Dendritic cell treated with granulocyte-macrophage colony-stimulating factor and Interleukin-4, amounts not matched to agents 40 ng/mL and 50 ng/mL, for 4 days (primary cell): Measurements from ENCODE around the gene RAC2.
A peak's percentile ranks its signal among the peaks of the same experiment; 100 is the strongest.

Experiments used
- H3K27ac Mint-ChIP-seq: one replicate; pipeline ENCODE4 v1.8.0; 2022; ENCODE audit warnings: mild to moderate bottlenecking, mixed read lengths
- H3K27me3 Mint-ChIP-seq: one replicate; pipeline ENCODE4 v1.8.0; 2022; ENCODE audit warnings: mild to moderate bottlenecking, mixed read lengths
- H3K36me3 Mint-ChIP-seq: one replicate; pipeline ENCODE4 v1.8.0; 2022; ENCODE audit warnings: low read depth, mixed read lengths
- H3K4me1 Mint-ChIP-seq: one replicate; pipeline ENCODE4 v1.8.0; 2022; ENCODE audit warnings: low read depth, mixed read lengths
- H3K4me3 Mint-ChIP-seq: one replicate; pipeline ENCODE4 v1.8.0; 2022; ENCODE audit warnings: mild to moderate bottlenecking, moderate library complexity, mixed read lengths
- H3K9me3 Mint-ChIP-seq: one replicate; pipeline ENCODE4 v1.8.0; 2022; ENCODE audit warnings: mixed read lengths
- intact Hi-C: fragments of 100-400 bp; cut with micrococcal nuclease; formaldehyde crosslinking; loops from one replicate; pipeline ENCODE4 v1.15.0; 2022

The RAC2 gene

GRCh38 chr22:37220543-37220981, 23.5 kb downstream of the RAC2 start:
- Mint-ChIP-seq H3K4me1 (peaks cover 58% of the 10 kb centered on the region), H3K27me3 (peaks cover 14% of the 10 kb centered on the region), H3K9me3 (peaks cover 9% of the 10 kb centered on the region), H3K27ac (peak overlapping the region; percentile 28), H3K4me3 (no peak overlapping the region), H3K36me3 (peaks cover 33% of the 10 kb centered on the region)
- intact Hi-C loops, result no loop called here

- no peak overlapping the region for H3K27ac Mint-ChIP-seq
- peaks cover 14% of the 10 kb centered on the region for H3K27me3 Mint-ChIP-seq
- H3K9me3 Mint-ChIP-seq, result peaks cover 9% of the 10 kb centered on the region
- intact Hi-C loops, result no loop called here
- H3K4me1 Mint-ChIP-seq, result peaks cover 48% of the 10 kb centered on the region
- no peak overlapping the region for H3K4me3 Mint-ChIP-seq
- peaks cover 22% of the 10 kb centered on the region for H3K36me3 Mint-ChIP-seq
These were observed 24.5 kb downstream of the RAC2 start for GRCh38 chr22:37219533-37219932.

- no peak overlapping the region for H3K27ac Mint-ChIP-seq
- H3K4me3 Mint-ChIP-seq, result no peak overlapping the region
- H3K36me3 Mint-ChIP-seq, result peaks cover 16% of the 10 kb centered on the region
- H3K4me1 Mint-ChIP-seq, result peaks cover 41% of the 10 kb centered on the region
- peaks cover 9% of the 10 kb centered on the region for H3K9me3 Mint-ChIP-seq
- peaks cover 16% of the 10 kb centered on the region for H3K27me3 Mint-ChIP-seq
- intact Hi-C loops, result no loop called here
These were observed 25.2 kb downstream of the RAC2 start for GRCh38 chr22:37218771-37219411.

GRCh38 chr22:37218399-37218770, 25.7 kb downstream of the RAC2 start:
- peaks cover 21% of the 10 kb centered on the region for H3K27me3 Mint-ChIP-seq
- H3K27ac Mint-ChIP-seq, result no peak overlapping the region
- no peak overlapping the region for H3K4me3 Mint-ChIP-seq
- intact Hi-C loops, result no loop called here
- peaks cover 36% of the 10 kb centered on the region for H3K4me1 Mint-ChIP-seq
- H3K9me3 Mint-ChIP-seq, result peaks cover 9% of the 10 kb centered on the region
- peaks cover 11% of the 10 kb centered on the region for H3K36me3 Mint-ChIP-seq

GRCh38 chr22:37215890-37216289, 28.2 kb downstream of the RAC2 start:
- Mint-ChIP-seq H3K9me3 (no peaks in the 10 kb centered on the region), H3K4me1 (peaks cover 11% of the 10 kb centered on the region), H3K27ac (no peak overlapping the region), H3K36me3 (no peaks in the 10 kb centered on the region), H3K4me3 (no peak overlapping the region), H3K27me3 (peaks cover 29% of the 10 kb centered on the region)
- intact Hi-C loops, result no loop called here

GRCh38 chr22:37214731-37215030, 29.4 kb downstream of the RAC2 start:
- Mint-ChIP-seq H3K36me3 (no peaks in the 10 kb centered on the region), H3K27ac (no peak overlapping the region), H3K27me3 (peaks cover 35% of the 10 kb centered on the region), H3K4me3 (no peak overlapping the region), H3K4me1 (peaks cover 7% of the 10 kb centered on the region), H3K9me3 (no peaks in the 10 kb centered on the region)
- intact Hi-C loops, result no loop called here

GRCh38 chr22:37213941-37214730, 29.9 kb downstream of the RAC2 start:
- H3K36me3 Mint-ChIP-seq, result no peaks in the 10 kb centered on the region
- peaks cover 33% of the 10 kb centered on the region for H3K27me3 Mint-ChIP-seq
- no peaks in the 10 kb centered on the region for H3K9me3 Mint-ChIP-seq
- intact Hi-C loops, result no loop called here
- H3K27ac Mint-ChIP-seq, result no peak overlapping the region
- no peak overlapping the region for H3K4me3 Mint-ChIP-seq
- peaks cover 5% of the 10 kb centered on the region for H3K4me1 Mint-ChIP-seq

GRCh38 chr22:37213218-37213855, 30.7 kb downstream of the RAC2 start:
- Mint-ChIP-seq H3K4me3 (no peak overlapping the region), H3K36me3 (no peaks in the 10 kb centered on the region), H3K27ac (no peak overlapping the region), H3K27me3 (peaks cover 29% of the 10 kb centered on the region), H3K4me1 (no peaks in the 10 kb centered on the region), H3K9me3 (no peaks in the 10 kb centered on the region)
- intact Hi-C loops, result no loop called here

- no peaks in the 10 kb centered on the region for H3K9me3 Mint-ChIP-seq
These were observed 31.7 kb downstream of the RAC2 start, which contains the start of gene SSTR3 for GRCh38 chr22:37212174-37212906. TSS of gene SSTR3 (minus strand) at chr22:37212477. CDS start at chr22:37207803, 4,674 bp downstream.

GRCh38 chr22:37211866-37212173, 32.2 kb downstream of the RAC2 start:
- Mint-ChIP-seq H3K27ac (no peak overlapping the region), H3K27me3 (peaks cover 24% of the 10 kb centered on the region), H3K36me3 (no peaks in the 10 kb centered on the region), H3K9me3 (no peaks in the 10 kb centered on the region), H3K4me1 (no peaks in the 10 kb centered on the region), H3K4me3 (no peak overlapping the region)
- intact Hi-C loops, result no loop called here

More at GRCh38 chr22:37212174-37212906, 31.7 kb downstream of the RAC2 start, which contains the start of gene SSTR3:
- intact Hi-C loops, result no loop called here
- H3K4me3 Mint-ChIP-seq, result no peak within 1 kb of the TSS
- H3K4me1 Mint-ChIP-seq, result no peaks in the 10 kb centered on the region
- H3K36me3 Mint-ChIP-seq, result no peaks in the 10 kb centered on the region
- no peak within 1 kb of the TSS for H3K27ac Mint-ChIP-seq
- H3K27me3 Mint-ChIP-seq, result peaks cover 24% of the 10 kb centered on the region

- Mint-ChIP-seq H3K27ac (no peak overlapping the region), H3K27me3 (peaks cover 24% of the 10 kb centered on the region), H3K4me3 (no peak overlapping the region), H3K36me3 (no peaks in the 10 kb centered on the region), H3K9me3 (no peaks in the 10 kb centered on the region), H3K4me1 (no peaks in the 10 kb centered on the region)
- intact Hi-C loops, result no loop called here
These were observed 32.8 kb downstream of the RAC2 start for GRCh38 chr22:37211075-37211865.

GRCh38 chr22:37210041-37210803, 33.8 kb downstream of the RAC2 start:
- H3K27me3 Mint-ChIP-seq, result peaks cover 24% of the 10 kb centered on the region
- no peaks in the 10 kb centered on the region for H3K36me3 Mint-ChIP-seq
- H3K9me3 Mint-ChIP-seq, result no peaks in the 10 kb centered on the region
- peaks cover 4% of the 10 kb centered on the region for H3K4me1 Mint-ChIP-seq
- no peak overlapping the region for H3K4me3 Mint-ChIP-seq
- no peak overlapping the region for H3K27ac Mint-ChIP-seq
- intact Hi-C loops, result no loop called here
